Activated effector memory CD4-positive, alpha-beta T cell treated with Interleukin-2 at 50 U/mL for 16 hours (primary cell): ENCODE results near the gene ELMOD3.
"Not testable (repeated sequence)": the region's sequence is repeated elsewhere in the genome, so short reads cannot be mapped to it uniquely, and the experiment has no call there.

Experiments used
- DNase-seq: peaks from one replicate; pipeline ENCODE4 v3.0.0-alpha.2; 2020

ELMOD3 gene

GRCh38 chr2:85377083-85377482 is 22.5 kb downstream of the ELMOD3 start:
- DNase-seq = no peak

- no peak for DNase-seq
Measured at GRCh38 chr2:85378257-85378656, 23.7 kb downstream of the ELMOD3 start.

- no peak for DNase-seq
Measured at GRCh38 chr2:85380048-85380447, 25.5 kb downstream of the ELMOD3 start.

- DNase-seq = not testable (repeated sequence)
Measured at GRCh38 chr2:85383151-85383550, 28.6 kb downstream of the ELMOD3 start.

GRCh38 chr2:85383850-85384249 is 29.3 kb downstream of the ELMOD3 start:
- DNase-seq = no peak

- DNase-seq = no peak
Measured at GRCh38 chr2:85385746-85386145, 31.2 kb downstream of the ELMOD3 start.

- no peak for DNase-seq
Measured at GRCh38 chr2:85387754-85388153, 33.2 kb downstream of the ELMOD3 start.

- no peak for DNase-seq
Measured at GRCh38 chr2:85388878-85389538, 34.4 kb downstream of the ELMOD3 start.

GRCh38 chr2:85390941-85391669 is 36.5 kb downstream of the ELMOD3 start:
- peak; percentile 58 for DNase-seq

- DNase-seq = no peak
Measured at GRCh38 chr2:85393836-85394235, 39.3 kb downstream of the ELMOD3 start.

GRCh38 chr2:85394261-85394681 is 39.7 kb downstream of the ELMOD3 start:
- DNase-seq = no peak

GRCh38 chr2:85394976-85395375 is 40.4 kb downstream of the ELMOD3 start:
- DNase-seq = no peak

GRCh38 chr2:85395912-85396475 is 41.4 kb downstream of the ELMOD3 start:
- no peak for DNase-seq

- no peak for DNase-seq
Measured at GRCh38 chr2:85396531-85397470, 42.2 kb downstream of the ELMOD3 start.

- no peak for DNase-seq
Measured at GRCh38 chr2:85397925-85398331, 43.4 kb downstream of the ELMOD3 start.

- DNase-seq = no peak
Measured at GRCh38 chr2:85398426-85399182, 44.0 kb downstream of the ELMOD3 start.

- DNase-seq = no peak
Measured at GRCh38 chr2:85399183-85399455, 44.5 kb downstream of the ELMOD3 start.

GRCh38 chr2:85400023-85400422 is 45.5 kb downstream of the ELMOD3 start:
- DNase-seq = no peak

GRCh38 chr2:85400541-85401463 is 46.2 kb downstream of the ELMOD3 start:
- no peak for DNase-seq

- no peak for DNase-seq
Measured at GRCh38 chr2:85401464-85401805, 46.9 kb downstream of the ELMOD3 start.

GRCh38 chr2:85401844-85402243 is 47.3 kb downstream of the ELMOD3 start:
- DNase-seq = no peak
